HG03520 (cell line): ENCODE measurements around the gene OGDHL.
"Not testable (repeated sequence)": the region's sequence is repeated elsewhere in the genome, so short reads cannot be mapped to it uniquely, and the experiment has no call there.

ENCODE experiments used
- ATAC-seq: cut with Tn5 transposase; IDR thresholded peaks from one replicate; pipeline ENCODE4 v1.9.1; 2021; ENCODE audit warnings: mild to moderate bottlenecking, moderate library complexity; ENCODE audit not compliant: unreplicated experiment

Gene OGDHL

GRCh38 chr10:49741108-49741995 lies 20.8 kb downstream of the OGDHL start:
- ATAC-seq, result no peak

GRCh38 chr10:49740346-49741107 lies 21.6 kb downstream of the OGDHL start:
- ATAC-seq, result no peak

- no peak for ATAC-seq
Measured at GRCh38 chr10:49739426-49739825, 22.7 kb downstream of the OGDHL start.

- ATAC-seq, result no peak
Measured at GRCh38 chr10:49738616-49739360, 23.3 kb downstream of the OGDHL start.

GRCh38 chr10:49737474-49738201 lies 24.5 kb downstream of the OGDHL start:
- ATAC-seq, result no peak

GRCh38 chr10:49736564-49737113 lies 25.5 kb downstream of the OGDHL start:
- no peak for ATAC-seq

GRCh38 chr10:49735848-49736563 lies 26.1 kb downstream of the OGDHL start:
- no peak for ATAC-seq

- no peak for ATAC-seq
Measured at GRCh38 chr10:49735161-49735560, 27.0 kb downstream of the OGDHL start.

GRCh38 chr10:49734676-49735075 lies 27.4 kb downstream of the OGDHL start:
- no peak for ATAC-seq

GRCh38 chr10:49733866-49734265 lies 28.3 kb downstream of the OGDHL start:
- ATAC-seq, result no peak

- ATAC-seq, result no peak
Measured at GRCh38 chr10:49726593-49726992, 35.5 kb downstream of the OGDHL start.

GRCh38 chr10:49715157-49715556 lies 47.0 kb downstream of the OGDHL start:
- ATAC-seq, result not testable (repeated sequence)

- ATAC-seq, result no peak
Measured at GRCh38 chr10:49713266-49713665, 48.9 kb downstream of the OGDHL start.

GRCh38 chr10:49711481-49711880 lies 50.6 kb downstream of the OGDHL start:
- ATAC-seq, result no peak

- ATAC-seq, result no peak
Measured at GRCh38 chr10:49710966-49711365, 51.2 kb downstream of the OGDHL start.

GRCh38 chr10:49709934-49710333 lies 52.2 kb downstream of the OGDHL start:
- no peak for ATAC-seq

- no peak for ATAC-seq
Measured at GRCh38 chr10:49707585-49707984, 54.5 kb downstream of the OGDHL start.

- no peak for ATAC-seq
Measured at GRCh38 chr10:49700997-49701396, 61.1 kb downstream of the OGDHL start.

- ATAC-seq, result no peak
Measured at GRCh38 chr10:49700211-49700610, 61.9 kb downstream of the OGDHL start.

GRCh38 chr10:49698679-49699078 lies 63.4 kb downstream of the OGDHL start:
- ATAC-seq, result no peak
